ENCODE data around the gene HS6ST1.

The HS6ST1 gene

DNA sequence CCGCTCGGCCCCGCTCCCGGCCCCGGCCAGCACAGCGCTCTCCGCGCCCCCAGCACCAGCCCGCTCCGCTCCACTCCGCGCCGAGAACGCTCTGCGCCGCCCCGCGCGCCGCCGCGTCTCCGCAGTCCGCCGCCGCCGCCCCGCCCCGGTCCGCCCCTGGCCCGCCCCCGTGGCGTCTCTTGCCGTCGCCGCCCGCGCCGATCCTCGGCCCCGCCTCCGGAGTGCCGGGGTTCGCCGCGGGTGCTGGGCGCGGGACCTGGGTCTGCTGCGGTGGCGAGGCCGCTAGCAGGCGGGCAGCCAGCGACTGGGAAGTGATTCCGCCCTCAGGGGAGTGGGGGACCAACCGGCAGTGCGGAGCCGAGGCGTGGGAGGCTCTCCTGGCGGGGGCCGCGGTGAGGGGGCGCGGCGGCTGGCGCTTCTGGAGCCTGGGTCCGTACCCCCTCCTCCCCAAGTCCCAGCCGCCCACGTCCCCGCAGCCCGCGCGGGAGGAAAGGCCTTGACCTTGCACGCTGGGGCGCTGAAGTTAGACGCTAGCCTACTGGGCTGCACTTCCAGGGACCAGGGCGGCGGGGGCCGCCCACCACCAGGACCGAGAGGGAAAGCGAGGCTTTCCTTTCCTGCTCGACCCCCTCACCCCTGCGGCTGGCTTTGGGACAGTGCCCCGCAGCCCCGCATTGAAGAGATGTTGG is at the start of gene HS6ST1:
Gene HS6ST1, minus strand, starts transcription at position 93 of the 689 bp plus-strand sequence. CDS start 305 bp downstream, outside the sequence.
- DNase-seq (ENCODE audit: low read depth in 2 of 2), result peak; percentile 79 to 85

DNA sequence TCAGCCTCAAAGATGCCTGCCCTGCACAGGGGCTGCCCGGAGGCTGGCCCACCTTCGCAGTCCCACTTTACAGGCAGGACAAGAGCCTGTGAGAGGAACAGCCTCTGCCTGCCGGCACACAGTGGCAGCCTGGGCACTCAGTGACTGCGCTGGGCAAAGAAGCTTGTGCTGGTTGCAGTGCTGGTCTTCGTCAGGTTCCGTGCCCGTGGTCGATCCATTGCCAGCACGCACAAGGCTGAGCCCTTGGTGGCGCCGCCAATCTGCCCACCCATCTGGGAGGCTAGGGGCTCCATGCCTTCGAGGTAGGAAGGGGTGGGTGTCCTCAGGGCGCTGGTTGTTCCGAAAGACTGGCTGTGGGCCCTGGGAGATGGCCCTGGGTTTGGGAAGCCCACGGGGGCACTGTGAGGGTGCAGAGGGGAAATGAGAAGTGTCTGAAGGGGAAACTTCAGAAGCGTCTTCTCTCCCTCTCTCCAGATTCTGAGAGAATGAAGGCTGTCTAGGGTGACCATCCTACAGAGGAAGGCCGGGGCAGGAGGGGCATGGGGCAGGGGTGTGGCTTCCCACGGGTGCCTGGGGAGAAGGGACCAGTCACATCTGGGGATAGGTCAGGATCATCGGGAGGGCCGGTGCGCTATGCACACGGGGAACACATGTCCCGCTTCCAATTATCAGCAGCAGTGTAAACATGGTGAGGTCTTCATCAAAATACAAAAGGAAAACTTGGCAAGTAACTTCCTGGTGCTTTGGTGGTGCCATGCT is 49.1 kb upstream of the HS6ST1 start:
- no peak for DNase-seq (ENCODE audit: low read depth in 2 of 2)

- DNase-seq (ENCODE audit: low read depth in 2 of 2), result no peak
Observed at GRCh38 chr2:128366713-128367511, 48.2 kb upstream of the HS6ST1 start.

- DNase-seq (ENCODE audit: low read depth in 2 of 2), result no peak
Observed at GRCh38 chr2:128365217-128365905, 46.7 kb upstream of the HS6ST1 start.

GRCh38 chr2:128364441-128364911 is 45.8 kb upstream of the HS6ST1 start:
- DNase-seq (ENCODE audit: low read depth in 2 of 2), result no peak

DNA sequence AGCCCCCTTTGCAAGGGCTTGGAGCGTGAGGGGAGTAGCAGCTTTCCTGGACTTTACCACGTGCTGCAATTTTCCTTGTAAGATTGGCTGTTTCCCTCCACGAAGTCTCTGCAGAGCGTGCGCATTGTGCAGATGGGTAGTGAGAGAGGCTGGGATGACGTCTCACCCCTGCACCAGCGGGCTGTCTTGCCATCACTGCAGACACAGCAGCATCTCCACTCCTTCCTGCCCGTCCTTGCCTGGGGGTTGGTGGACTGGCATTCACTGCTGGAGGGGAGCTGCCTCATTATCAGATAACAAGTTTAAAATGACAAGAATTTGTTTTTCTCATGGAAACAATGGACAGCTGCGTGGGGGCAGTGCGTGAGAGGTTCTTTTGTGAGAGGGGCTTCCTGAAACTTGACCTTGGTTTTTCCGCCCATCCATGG is 45.3 kb upstream of the HS6ST1 start:
- DNase-seq (ENCODE audit: low read depth in 2 of 2), result no peak

GRCh38 chr2:128362889-128363228 is 44.2 kb upstream of the HS6ST1 start:
- no peak for DNase-seq (ENCODE audit: low read depth in 2 of 2)

DNA sequence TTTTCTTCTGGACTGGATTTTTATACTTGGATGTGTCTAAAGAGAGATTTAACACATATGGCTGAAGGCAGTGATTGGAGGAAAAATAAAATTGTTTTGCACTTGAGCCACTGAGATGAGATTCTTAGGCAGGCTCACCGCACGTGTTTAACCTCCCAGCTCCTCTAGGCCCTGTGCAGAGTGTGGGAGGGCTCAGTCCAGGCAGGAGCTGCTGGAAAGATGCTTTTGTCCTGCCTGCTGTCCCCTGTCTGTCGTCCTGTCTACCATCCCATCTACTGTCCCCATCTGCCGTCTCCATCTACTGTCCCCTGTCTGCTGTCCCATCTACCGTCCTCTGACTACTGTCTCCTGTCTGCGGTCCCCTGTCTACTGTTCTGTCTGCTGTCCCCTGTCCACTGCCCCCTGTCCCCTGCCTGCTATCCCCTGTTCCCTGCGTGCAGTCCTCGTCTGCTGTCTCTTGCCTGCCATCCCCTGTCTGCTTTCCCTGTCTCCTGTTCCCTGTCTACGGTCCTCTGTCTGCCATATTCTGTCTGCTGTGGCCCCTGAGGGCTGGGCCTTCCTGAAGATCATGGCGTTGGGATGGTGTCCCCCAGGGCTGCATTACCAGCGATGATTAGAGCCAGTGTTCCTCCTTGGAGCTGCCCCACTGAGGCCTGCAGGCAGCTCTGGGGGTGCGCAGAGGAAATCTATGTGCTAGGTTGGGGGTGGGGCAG is 43.7 kb upstream of the HS6ST1 start:
- no peak for DNase-seq (ENCODE audit: low read depth in 2 of 2)

- DNase-seq (ENCODE audit: low read depth in 2 of 2), result no peak
Observed at GRCh38 chr2:128361376-128362131, 42.9 kb upstream of the HS6ST1 start.

GRCh38 chr2:128360711-128361110 is 42.0 kb upstream of the HS6ST1 start:
- DNase-seq (ENCODE audit: low read depth in 2 of 2), result no peak

GRCh38 chr2:128359841-128360240 is 41.2 kb upstream of the HS6ST1 start:
- DNase-seq (ENCODE audit: low read depth in 2 of 2), result no peak

DNA sequence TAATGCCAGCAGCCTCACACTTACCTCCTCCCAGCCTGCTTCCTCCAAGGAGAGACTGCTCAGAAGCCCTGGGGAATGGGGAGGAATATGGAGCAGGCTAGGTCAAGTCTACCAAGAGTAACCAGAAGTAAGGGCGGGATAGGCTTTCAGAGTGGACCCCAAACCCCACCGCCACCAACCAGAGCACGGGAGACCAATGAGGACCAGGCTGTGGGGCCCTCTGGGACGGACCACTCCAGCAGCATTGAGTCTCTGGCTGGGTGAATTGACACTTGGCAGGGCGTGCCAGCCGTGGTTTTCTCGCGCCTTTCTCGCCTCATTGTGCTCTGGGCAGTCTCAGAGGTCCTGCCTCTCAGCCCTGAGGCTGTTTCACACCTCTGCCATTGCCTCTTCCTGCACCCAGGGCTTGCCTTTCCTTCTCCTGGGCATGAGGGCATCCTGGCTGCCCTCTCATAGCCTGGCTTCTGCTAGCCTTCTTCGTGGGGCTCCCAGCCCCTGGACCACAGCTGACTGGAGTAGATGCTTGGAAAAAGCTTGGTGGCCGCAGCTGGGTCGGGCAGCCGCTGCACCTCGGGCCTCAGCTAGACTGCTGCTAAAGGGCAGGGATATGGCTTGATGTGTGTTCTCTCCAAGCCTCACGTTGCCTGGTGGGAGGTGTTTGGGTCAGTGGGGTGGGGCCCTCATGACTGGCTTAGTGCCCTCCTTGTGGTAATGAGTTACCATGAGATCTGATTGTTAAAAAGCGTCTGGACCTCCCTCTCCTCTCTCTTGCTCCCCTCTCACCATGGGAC is 40.5 kb upstream of the HS6ST1 start:
- DNase-seq (ENCODE audit: low read depth in 2 of 2), result no peak

- no peak for DNase-seq (ENCODE audit: low read depth in 2 of 2)
Observed at GRCh38 chr2:128357506-128358370, 39.1 kb upstream of the HS6ST1 start.

- no peak for DNase-seq (ENCODE audit: low read depth in 2 of 2)
Observed at GRCh38 chr2:128356127-128356526, 37.5 kb upstream of the HS6ST1 start.

DNA sequence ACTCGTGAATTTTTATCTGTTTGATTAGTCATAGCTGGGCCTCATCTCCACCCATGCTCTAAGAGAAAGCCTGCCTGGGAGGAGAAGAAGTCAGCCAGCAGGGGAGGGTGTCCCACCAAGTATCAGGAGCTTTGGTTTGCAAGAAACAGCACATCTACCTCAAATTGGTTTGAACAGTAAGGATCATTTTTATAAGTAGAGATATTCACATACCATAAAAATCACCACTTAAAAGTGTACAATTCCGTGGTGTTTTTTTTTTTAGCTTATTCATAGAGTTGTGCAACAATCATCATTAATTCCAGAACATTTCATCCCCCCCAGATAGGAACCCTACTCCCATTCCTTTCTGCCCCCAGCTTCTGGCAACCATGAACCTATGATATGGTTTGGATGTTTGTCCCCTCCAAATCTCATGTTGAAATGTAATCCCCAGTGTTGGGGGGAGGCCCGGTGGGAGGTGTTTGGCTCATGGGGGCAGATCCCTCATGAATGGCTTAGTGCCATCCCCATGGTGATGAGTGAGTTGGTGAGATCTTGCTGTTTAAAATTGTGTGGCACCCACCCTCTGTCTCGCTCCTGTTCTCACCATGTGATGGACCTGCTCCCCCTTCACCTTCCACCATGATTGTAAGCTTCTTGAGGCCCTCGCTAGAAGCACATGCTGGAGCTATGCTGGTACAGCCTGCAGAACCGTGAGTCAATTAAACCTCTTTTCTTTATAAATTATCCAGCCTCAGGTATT is 36.2 kb upstream of the HS6ST1 start:
- DNase-seq (ENCODE audit: low read depth in 2 of 2), result no peak

- no peak for DNase-seq (ENCODE audit: low read depth in 2 of 2)
Observed at GRCh38 chr2:128354161-128354560, 35.5 kb upstream of the HS6ST1 start.

- no peak for DNase-seq (ENCODE audit: low read depth in 2 of 2)
Observed at GRCh38 chr2:128350736-128351135, 32.1 kb upstream of the HS6ST1 start.

- DNase-seq (ENCODE audit: low read depth in 2 of 2), result no peak
Observed at GRCh38 chr2:128348701-128349100, 30.0 kb upstream of the HS6ST1 start.

All from stimulated activated CD4-positive, alpha-beta T cell treated with anti-CD3 and anti-CD28 coated beads, Interleukin-12 subunit alpha, Interleukin-12 subunit beta, amount 100 ng/mL, for 24 hours (primary cell).